ENCODE measurements around the gene ACO2.

GRCh38 chr22:41508770-41509170, 39.9 kb downstream of the ACO2 start:
- TF ChIP-seq POLR2AphosphoS5 (IDR thresholded peaks at IDR 0.05; ENCODE audit: low read depth, low read length): no peak
- no peak for TF ChIP-seq TEAD4 (IDR thresholded peaks at IDR 0.05; ENCODE audit: low read depth, low read length)
- TF ChIP-seq EP300 (IDR thresholded peaks at IDR 0.05; ENCODE audit: borderline replicate concordance in 1 of 2, low read depth in 2 of 2, low read length in 2 of 2): no peak
- no peak for TF ChIP-seq RBBP5 (IDR thresholded peaks at IDR 0.05; ENCODE audit: borderline replicate concordance, low read depth, low read length)

All from H1 (cell line).